Lower lobe of right lung (tissue), 2 donors: ENCODE data around the gene LRRC2. TPM values are rescaled to one million over a fixed set of nuclear protein-coding genes. Genes with fewer than 3 reads are reported as not detected.
"Not testable (repeated sequence)": the region's sequence is repeated elsewhere in the genome, so short reads cannot be mapped to it uniquely, and the experiment has no call there.

Experiments
- ATAC-seq, 2 donors: fragments of 200-7000 bp; cut with Tn5 transposase; one replicate each; pipeline ENCODE4 v1.9.1; 2020 to 2022; ENCODE audit warnings: mild to moderate bottlenecking in 2 of 2, moderate library complexity in 2 of 2
- DNase-seq: peaks from one replicate; pipeline ENCODE4 v3.0.0-alpha.2; 2020
- H3K27ac ChIP-seq: fragments of 200-600 bp; one replicate; pipeline ENCODE4 v1.8.0; 2022
- H3K27me3 ChIP-seq: fragments of 200-600 bp; one replicate; pipeline ENCODE4 v1.8.0; 2022; ENCODE audit warnings: low read depth
- H3K36me3 ChIP-seq: fragments of 200-600 bp; one replicate; pipeline ENCODE4 v1.8.0; 2022; ENCODE audit warnings: mild to moderate bottlenecking
- H3K4me1 ChIP-seq: fragments of 200-600 bp; one replicate; pipeline ENCODE4 v1.8.0; 2022
- H3K4me3 ChIP-seq: fragments of 200-600 bp; one replicate; pipeline ENCODE4 v1.8.0; 2022; ENCODE audit warnings: mild to moderate bottlenecking
- H3K9me3 ChIP-seq: fragments of 200-600 bp; one replicate; pipeline ENCODE4 v1.8.0; 2022
- intact Hi-C: fragments of 100-400 bp; cut with DNase I; formaldehyde crosslinking; loops from one replicate; pipeline ENCODE4 v1.11.0; 2022
- total RNA-seq: library from RNA; stranded (reverse); fragmentation: NEBNext Ultra II Directional; extraction: Animal tissue kit (Norgen Biotek cat#: 25700); gene quantifications from one replicate; pipeline ENCODE4 v1.2.1, GENCODE V29; 2021
- TF ChIP-seq, protein P1 (sequence below): fragments of 200-600 bp; IDR thresholded peaks from one replicate; pipeline ENCODE4 v1.8.0; 2022; ENCODE audit warnings: antibody characterized with exemption, mild to moderate bottlenecking
- donor health status: DM: no; HTN: yes; CAD: no; lungs with severe emphysema.

The LRRC2 gene
- total RNA-seq, 1 donor from 2014 or later, result 1.2 TPM

DNA sequence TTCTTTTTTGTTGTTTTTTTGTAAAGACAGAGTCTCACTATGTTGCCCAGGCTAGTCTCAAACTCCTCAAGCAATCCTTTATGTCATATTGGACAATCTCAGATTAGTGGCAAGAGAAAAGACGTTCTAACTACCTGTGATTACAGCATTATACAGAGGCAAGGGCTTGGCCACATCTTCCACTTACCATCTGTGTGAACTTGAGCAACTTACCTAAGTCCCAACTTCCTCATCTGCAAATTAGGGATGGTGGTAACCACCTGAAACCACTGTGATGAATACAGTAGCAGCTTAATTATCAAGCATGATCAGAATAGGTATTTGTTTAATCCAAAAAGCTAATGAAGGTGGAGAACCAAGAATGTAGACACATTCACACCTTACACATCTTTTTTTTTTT is 16.1 kb downstream of the LRRC2 start:
- ATAC-seq, result no peak
- Histone ChIP-seq H3K4me3 (no peak overlapping the region), H3K27me3 (no peaks in the 10 kb centered on the region), H3K36me3 (no peaks in the 10 kb centered on the region), H3K27ac (no peak overlapping the region), H3K9me3 (no peaks in the 10 kb centered on the region), H3K4me1 (no peaks in the 10 kb centered on the region)
- TF ChIP-seq, protein P1, sequence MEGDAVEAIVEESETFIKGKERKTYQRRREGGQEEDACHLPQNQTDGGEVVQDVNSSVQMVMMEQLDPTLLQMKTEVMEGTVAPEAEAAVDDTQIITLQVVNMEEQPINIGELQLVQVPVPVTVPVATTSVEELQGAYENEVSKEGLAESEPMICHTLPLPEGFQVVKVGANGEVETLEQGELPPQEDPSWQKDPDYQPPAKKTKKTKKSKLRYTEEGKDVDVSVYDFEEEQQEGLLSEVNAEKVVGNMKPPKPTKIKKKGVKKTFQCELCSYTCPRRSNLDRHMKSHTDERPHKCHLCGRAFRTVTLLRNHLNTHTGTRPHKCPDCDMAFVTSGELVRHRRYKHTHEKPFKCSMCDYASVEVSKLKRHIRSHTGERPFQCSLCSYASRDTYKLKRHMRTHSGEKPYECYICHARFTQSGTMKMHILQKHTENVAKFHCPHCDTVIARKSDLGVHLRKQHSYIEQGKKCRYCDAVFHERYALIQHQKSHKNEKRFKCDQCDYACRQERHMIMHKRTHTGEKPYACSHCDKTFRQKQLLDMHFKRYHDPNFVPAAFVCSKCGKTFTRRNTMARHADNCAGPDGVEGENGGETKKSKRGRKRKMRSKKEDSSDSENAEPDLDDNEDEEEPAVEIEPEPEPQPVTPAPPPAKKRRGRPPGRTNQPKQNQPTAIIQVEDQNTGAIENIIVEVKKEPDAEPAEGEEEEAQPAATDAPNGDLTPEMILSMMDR, result no peak
- intact Hi-C loops, result no loop called here
- DNase-seq, result no peak

DNA sequence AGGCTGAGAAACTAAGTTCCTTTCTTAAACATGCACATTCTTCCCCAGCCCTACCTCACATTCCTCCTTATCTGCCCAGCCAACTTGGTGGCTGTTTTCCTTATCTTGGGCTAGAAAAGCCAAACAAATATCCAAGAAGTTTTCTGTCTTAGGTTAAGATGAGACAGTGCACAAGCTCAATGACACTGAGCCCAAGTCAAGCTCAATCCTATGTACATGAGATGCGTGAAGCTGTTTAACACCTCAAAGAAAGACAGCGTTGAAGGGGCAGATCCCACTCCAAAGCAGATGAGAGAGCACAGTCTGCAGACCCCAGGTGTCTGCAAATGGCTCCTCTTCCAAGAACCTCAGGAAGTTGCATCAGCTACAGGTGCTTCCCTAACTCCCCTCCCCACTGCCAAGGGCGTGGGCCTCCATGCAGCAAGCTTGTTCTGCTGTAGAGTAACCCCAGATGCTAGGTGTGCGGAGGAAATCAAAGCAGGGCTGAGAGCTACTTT is 16.6 kb downstream of the LRRC2 start:
- H3K9me3 ChIP-seq, result no peaks in the 10 kb centered on the region
- TF ChIP-seq, protein P1, result no peak
- intact Hi-C loops, result no loop called here
- no peak overlapping the region for H3K27ac ChIP-seq
- H3K27me3 ChIP-seq, result no peaks in the 10 kb centered on the region
- DNase-seq, result no peak
- H3K36me3 ChIP-seq, result no peaks in the 10 kb centered on the region
- H3K4me1 ChIP-seq, result no peaks in the 10 kb centered on the region
- H3K4me3 ChIP-seq, result no peak overlapping the region
- no peak for ATAC-seq

DNA sequence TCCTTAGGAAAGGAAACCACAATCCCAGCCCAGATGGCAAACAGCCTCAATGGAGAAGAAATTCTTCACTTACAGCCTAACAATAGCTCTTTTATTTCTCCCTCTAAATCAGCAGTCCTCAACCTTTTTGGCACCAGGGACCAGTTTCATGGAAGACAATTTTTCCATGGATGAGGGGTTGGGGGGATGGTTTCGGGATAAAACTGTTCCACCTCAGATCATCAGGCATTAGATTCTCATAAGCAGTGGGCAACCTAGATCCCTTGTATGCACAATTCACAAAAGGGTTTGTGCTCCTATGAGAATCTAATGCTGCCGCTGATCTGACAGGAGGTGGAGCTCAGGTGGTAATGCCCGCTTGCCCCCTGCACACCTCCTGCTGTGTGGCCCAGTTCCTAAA is 17.5 kb downstream of the LRRC2 start:
- ATAC-seq, H3K36me3 ChIP-seq, H3K4me1 ChIP-seq, intact Hi-C loops, H3K27me3 ChIP-seq, H3K9me3 ChIP-seq, H3K27ac ChIP-seq, DNase-seq, H3K4me3 ChIP-seq: not testable (repeated sequence)

DNA sequence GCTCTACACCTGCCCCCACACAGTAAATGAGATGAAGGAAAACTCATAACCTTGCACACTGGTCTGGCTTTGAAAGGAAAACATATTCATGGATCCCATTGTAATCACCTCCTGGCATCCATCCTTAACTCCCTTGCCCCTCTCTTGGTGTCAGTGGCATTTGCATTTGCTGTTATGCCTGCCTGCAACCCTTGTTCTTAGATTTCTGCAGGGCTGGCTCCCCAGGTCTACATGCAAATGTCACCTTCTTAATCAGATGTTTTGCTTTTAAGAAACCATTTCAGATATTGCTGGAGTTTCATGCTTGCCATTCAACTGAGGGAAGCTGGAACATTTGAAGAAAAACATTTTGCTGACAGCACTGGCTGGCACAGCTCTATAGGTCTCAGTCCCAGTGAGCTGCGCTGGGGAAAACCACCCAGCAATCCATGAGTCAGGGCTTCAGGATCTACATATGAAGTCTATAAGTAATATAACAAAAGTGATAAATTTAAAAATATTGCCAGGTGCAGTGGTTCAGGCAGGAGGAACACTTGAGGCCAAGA is 19.1 kb downstream of the LRRC2 start:
- no peak for ATAC-seq
- no peaks in the 10 kb centered on the region for H3K27me3 ChIP-seq
- no peaks in the 10 kb centered on the region for H3K36me3 ChIP-seq
- TF ChIP-seq, protein P1, result no peak
- intact Hi-C loops, result no loop called here
- H3K4me3 ChIP-seq, result no peak overlapping the region
- no peak for DNase-seq
- no peaks in the 10 kb centered on the region for H3K9me3 ChIP-seq
- H3K4me1 ChIP-seq, result no peaks in the 10 kb centered on the region
- no peak overlapping the region for H3K27ac ChIP-seq

DNA sequence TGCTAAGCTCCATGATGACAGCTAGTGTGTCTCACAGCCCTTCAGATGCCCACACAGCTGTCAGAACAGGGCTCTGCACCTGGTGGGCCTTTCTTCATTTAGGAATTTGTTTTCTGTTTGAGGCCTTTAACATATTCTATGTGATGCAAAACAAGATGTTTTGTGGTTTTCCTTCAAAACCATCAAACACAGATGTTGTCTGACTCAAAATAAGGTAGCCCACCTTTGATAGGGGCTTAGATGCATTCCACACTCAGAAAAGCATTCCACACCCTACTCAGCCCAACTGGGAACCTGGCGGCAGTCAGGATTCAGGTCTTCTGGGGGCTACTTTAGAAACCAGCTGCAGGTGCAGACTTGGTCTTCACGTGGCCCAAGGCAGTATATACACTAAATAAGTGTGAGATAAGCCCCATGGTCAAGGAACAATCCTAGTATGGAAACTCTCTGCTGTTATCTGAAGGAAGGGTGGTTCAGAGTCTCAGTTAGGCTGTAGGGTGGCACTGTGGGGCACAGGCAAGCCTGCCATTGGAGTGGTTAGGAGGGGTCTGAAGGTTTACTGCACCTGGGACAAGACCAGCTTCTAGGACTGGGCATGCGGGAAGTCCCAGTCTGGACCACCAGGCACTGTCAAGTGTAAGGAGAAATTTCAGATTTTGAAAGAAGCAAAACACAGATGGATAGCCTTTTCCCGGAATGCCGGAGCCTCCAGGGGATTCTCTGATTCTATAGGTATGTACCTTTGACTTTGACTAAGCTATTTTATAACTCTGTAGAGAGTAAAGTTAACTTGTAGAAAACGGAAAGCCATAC is 20.1 kb downstream of the LRRC2 start:
- DNase-seq (no peak), ATAC-seq (no peak)
- intact Hi-C loops, result no loop called here
- TF ChIP-seq, protein P1, result no peak
- Histone ChIP-seq H3K4me3 (no peak overlapping the region), H3K36me3 (no peaks in the 10 kb centered on the region), H3K27me3 (no peaks in the 10 kb centered on the region), H3K27ac (no peak overlapping the region), H3K9me3 (no peaks in the 10 kb centered on the region), H3K4me1 (no peaks in the 10 kb centered on the region)
